ENCODE measurements around the gene MAGI2. TPM values are rescaled to one million over a fixed set of nuclear protein-coding genes. Genes with fewer than 3 reads are reported as not detected.

The MAGI2 gene
- total and polyA plus RNA-seq, 2 donors (not counting 3 experiments of a cell fraction or from before 2014, with no cell fraction given), result 0.28 to 6.0 TPM

GRCh38 chr7:78296644-78297371 is 1156.7 kb downstream of the MAGI2 start:
- CTCF ChIA-PET, result no interaction called here
- Histone ChIP-seq H3K27ac (ENCODE audit: insufficient read depth, low read depth, low read length) (no peak overlapping the region), H3K36me3 (ENCODE audit: control insufficient read depth in 2 of 2, extremely low read depth in 1 of 2, insufficient read depth in 2 of 2, low read length in 2 of 2) (no peaks in the 10 kb centered on the region), H3K4me3 (replicated peaks in 1 of 3; ENCODE audit: insufficient read depth in 1 of 3, low read depth in 1 of 3, low read length in 3 of 3) (no peak overlapping the region), H3K9me3 (replicated peaks; ENCODE audit: control insufficient read depth, insufficient read depth, low read length) (no peaks in the 10 kb centered on the region), H4K20me1 (replicated peaks; ENCODE audit: control insufficient read depth, extremely low read depth, insufficient read depth, low read length) (no peaks in the 10 kb centered on the region), H3K79me2 (ENCODE audit: control insufficient read depth, insufficient read depth, low read length) (no peaks in the 10 kb centered on the region), H3K4me1 (ENCODE audit: control insufficient read depth, extremely low read depth, insufficient read depth, low read length) (no peaks in the 10 kb centered on the region), H3K9me1 (replicated peaks; ENCODE audit: control insufficient read depth, extremely low read depth, insufficient read depth, low read length) (no peaks in the 10 kb centered on the region), H2AFZ (ENCODE audit: low read depth, low read length) (no peak overlapping the region), H3K27me3 (ENCODE audit: control insufficient read depth in 2 of 2, insufficient read depth in 2 of 2, low read length in 2 of 2) (no peaks in the 10 kb centered on the region), H3K4me2 (ENCODE audit: insufficient read depth, low read length) (no peak overlapping the region), H3K9ac (replicated peaks; ENCODE audit: extremely low read depth, insufficient read depth, low read length) (no peak overlapping the region)
- FAIRE-seq (no peak), DNase-seq (ENCODE audit: low read depth, low spot score) (no peak)
- dilution Hi-C loops (cut with MboI; ENCODE audit: extremely low pct_ligation_motif_present, low sequenced_read_pairs) (no loop called here), intact Hi-C loops (cut with micrococcal nuclease) (no loop called here)
- POLR2A ChIA-PET, result no interaction called here
- TF ChIP-seq GATA2 (IDR thresholded peaks at IDR 0.05; ENCODE audit: insufficient read depth, insufficient read length, low read depth, low read length) (no peak), EZH2 (IDR thresholded peaks at IDR 0.05; ENCODE audit: borderline replicate concordance, low read depth, low read length, severe bottlenecking) (no peak), JUN (IDR thresholded peaks at IDR 0.05; ENCODE audit: borderline replicate concordance, insufficient read depth, insufficient read length, low read depth) (no peak), MYC (IDR thresholded peaks at IDR 0.05; ENCODE audit: low read depth, low read length) (no peak), POLR2AphosphoS5 (IDR thresholded peaks at IDR 0.05; ENCODE audit: insufficient read depth, low read depth, low read length) (no peak), POLR2A (IDR thresholded peaks at IDR 0.05; ENCODE audit: low read depth, low read length) (no peak), FOS (IDR thresholded peaks at IDR 0.05; ENCODE audit: borderline replicate concordance, insufficient read depth, low read length) (no peak)
- TF ChIP-seq, protein P1, sequence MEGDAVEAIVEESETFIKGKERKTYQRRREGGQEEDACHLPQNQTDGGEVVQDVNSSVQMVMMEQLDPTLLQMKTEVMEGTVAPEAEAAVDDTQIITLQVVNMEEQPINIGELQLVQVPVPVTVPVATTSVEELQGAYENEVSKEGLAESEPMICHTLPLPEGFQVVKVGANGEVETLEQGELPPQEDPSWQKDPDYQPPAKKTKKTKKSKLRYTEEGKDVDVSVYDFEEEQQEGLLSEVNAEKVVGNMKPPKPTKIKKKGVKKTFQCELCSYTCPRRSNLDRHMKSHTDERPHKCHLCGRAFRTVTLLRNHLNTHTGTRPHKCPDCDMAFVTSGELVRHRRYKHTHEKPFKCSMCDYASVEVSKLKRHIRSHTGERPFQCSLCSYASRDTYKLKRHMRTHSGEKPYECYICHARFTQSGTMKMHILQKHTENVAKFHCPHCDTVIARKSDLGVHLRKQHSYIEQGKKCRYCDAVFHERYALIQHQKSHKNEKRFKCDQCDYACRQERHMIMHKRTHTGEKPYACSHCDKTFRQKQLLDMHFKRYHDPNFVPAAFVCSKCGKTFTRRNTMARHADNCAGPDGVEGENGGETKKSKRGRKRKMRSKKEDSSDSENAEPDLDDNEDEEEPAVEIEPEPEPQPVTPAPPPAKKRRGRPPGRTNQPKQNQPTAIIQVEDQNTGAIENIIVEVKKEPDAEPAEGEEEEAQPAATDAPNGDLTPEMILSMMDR (IDR thresholded peaks at IDR 0.05; ENCODE audit: extremely low read depth in 1 of 2, insufficient read depth in 1 of 2, low read depth in 1 of 2, low read length in 2 of 2), result no peak
- TF ChIP-seq, protein P2, sequence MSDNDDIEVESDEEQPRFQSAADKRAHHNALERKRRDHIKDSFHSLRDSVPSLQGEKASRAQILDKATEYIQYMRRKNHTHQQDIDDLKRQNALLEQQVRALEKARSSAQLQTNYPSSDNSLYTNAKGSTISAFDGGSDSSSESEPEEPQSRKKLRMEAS (IDR thresholded peaks at IDR 0.05; ENCODE audit: insufficient read depth, insufficient read length), result no peak
- no TSS peak for BruUV-seq (replicated peaks)
